Keratinocyte (primary cell): ENCODE measurements around the gene RGS6. TPM values are rescaled to one million over a fixed set of nuclear protein-coding genes. Genes with fewer than 3 reads are reported as not detected.

Experiments
- DNase-seq: peaks from one replicate; pipeline ENCODE4 v3.0.0-alpha.2; 2011; ENCODE audit warnings: low read depth, missing footprints, low spot score
- FAIRE-seq: peaks from 2 replicates; lab custom pipeline; 2011; peaks lifted over from hg19 to GRCh38; lab: Jason Lieb, UNC
- H2AFZ ChIP-seq: 2 replicates; pipeline ENCODE4 v1.6.0; 2012; ENCODE audit warnings: low read length, control low read depth, inconsistent platforms; ENCODE audit not compliant: control insufficient read depth
- H3K27ac ChIP-seq: 2 replicates; pipeline ENCODE4 v1.5.1; 2011; ENCODE audit warnings: low read length; ENCODE audit not compliant: control insufficient read depth, insufficient read depth
- H3K27me3 ChIP-seq: 3 replicates; pipeline ENCODE4 v1.6.0; 2011; ENCODE audit warnings: low read length; ENCODE audit not compliant: control insufficient read depth, insufficient read depth; ENCODE audit errors: extremely low read depth
- H3K36me3 ChIP-seq, 2 experiments: 2 replicates in 1 of 2; 3 replicates in 1 of 2; pipeline ENCODE4 v1.5.1; 2011; ENCODE audit warnings: low read length in 2 of 2, mild to moderate bottlenecking in 1 of 2; ENCODE audit not compliant: control insufficient read depth in 2 of 2, insufficient read depth in 2 of 2; ENCODE audit errors: extremely low read depth in 1 of 2
- H3K4me1 ChIP-seq: 3 replicates; pipeline ENCODE4 v1.5.1; 2011; ENCODE audit warnings: low read length; ENCODE audit not compliant: control insufficient read depth, insufficient read depth; ENCODE audit errors: extremely low read depth
- H3K4me2 ChIP-seq: 3 replicates; pipeline ENCODE4 v1.6.0; 2011; ENCODE audit warnings: low read depth, low read length; ENCODE audit not compliant: control insufficient read depth, insufficient read depth; ENCODE audit errors: extremely low read depth
- H3K4me3 ChIP-seq, 3 experiments: fragments of 200-600 bp in 1 of 3; sonication (generic) in 1 of 3; 2 replicates in 2 of 3; 3 replicates in 1 of 3; pipeline ENCODE4 v1.5.1; 2011 to 2016; ENCODE audit warnings: low read length in 3 of 3, mild to moderate bottlenecking in 3 of 3, control low read depth in 2 of 3, inconsistent platforms in 1 of 3, low read depth in 1 of 3, mixed read lengths in 1 of 3, mixed run types in 1 of 3, moderate library complexity in 1 of 3; ENCODE audit not compliant: control insufficient read depth in 2 of 3, insufficient read depth in 2 of 3; ENCODE audit errors: extremely low read depth in 1 of 3
- H3K79me2 ChIP-seq: 2 replicates; pipeline ENCODE4 v1.6.0; 2012; ENCODE audit warnings: low read length; ENCODE audit not compliant: control insufficient read depth, insufficient read depth
- H3K9ac ChIP-seq: 3 replicates; pipeline ENCODE4 v1.6.0; 2011; ENCODE audit warnings: low read length; ENCODE audit not compliant: control insufficient read depth, insufficient read depth; ENCODE audit errors: extremely low read depth
- H3K9me1 ChIP-seq: 3 replicates; pipeline ENCODE4 v1.6.0; 2011; ENCODE audit warnings: low read length; ENCODE audit not compliant: control insufficient read depth, insufficient read depth; ENCODE audit errors: extremely low read depth
- H3K9me3 ChIP-seq: 2 replicates; pipeline ENCODE4 v1.5.1; 2012; ENCODE audit warnings: low read depth, low read length; ENCODE audit not compliant: control insufficient read depth
- H4K20me1 ChIP-seq: 3 replicates; pipeline ENCODE4 v1.6.0; 2011; ENCODE audit warnings: low read length; ENCODE audit not compliant: control insufficient read depth, insufficient read depth; ENCODE audit errors: extremely low read depth
- EZH2 ChIP-seq: IDR thresholded peaks from one replicate; pipeline ENCODE4 v1.6.1; 2012; ENCODE audit warnings: inconsistent platforms, mild to moderate bottlenecking, low read length, moderate library complexity
- dilution Hi-C: fragments of 300-500 bp; cut with MboI; formaldehyde crosslinking; loops from one replicate; pipeline ENCODE4 v1.7.0; 2020; ENCODE audit warnings: low sequenced_read_pairs; ENCODE audit not compliant: extremely low pct_ligation_motif_present
- polyA plus RNA-seq, 5 experiments: library from polyadenylated mRNA; depleted of rRNA in 3 of 5; stranded (reverse) in 3 of 5; stranded (forward) in 1 of 5; unstranded in 1 of 5; fragments of >200 nt; gene quantifications; 1 replicate in 1 of 5; 2 replicates in 3 of 5; 3 replicates in 1 of 5; pipeline versions ENCODE4 v1.2.1 to v1.2.3, GENCODE V29; 2011 to 2012; ENCODE audit warnings: missing spikeins in 2 of 5, low read depth in 1 of 5, low replicate concordance in 1 of 5
- TF ChIP-seq, protein P1 (sequence below), 3 experiments: IDR thresholded peaks in 1 of 3; conservative IDR thresholded peaks in 1 of 3; optimal IDR thresholded peaks in 1 of 3; 2 replicates in 2 of 3; 3 replicates in 1 of 3; pipeline versions ENCODE3 to v1.5.1; 2011; ENCODE audit warnings: low read length in 3 of 3, mild to moderate bottlenecking in 3 of 3, moderate library complexity in 2 of 3, control low read depth in 1 of 3, inconsistent platforms in 1 of 3; ENCODE audit not compliant: insufficient read depth in 2 of 3; ENCODE audit errors: extremely low read depth in 1 of 3

Gene RGS6
- polyA plus RNA-seq, 1 donor (not counting 4 experiments of a cell fraction or from before 2014, with no cell fraction given), result not detected

DNA sequence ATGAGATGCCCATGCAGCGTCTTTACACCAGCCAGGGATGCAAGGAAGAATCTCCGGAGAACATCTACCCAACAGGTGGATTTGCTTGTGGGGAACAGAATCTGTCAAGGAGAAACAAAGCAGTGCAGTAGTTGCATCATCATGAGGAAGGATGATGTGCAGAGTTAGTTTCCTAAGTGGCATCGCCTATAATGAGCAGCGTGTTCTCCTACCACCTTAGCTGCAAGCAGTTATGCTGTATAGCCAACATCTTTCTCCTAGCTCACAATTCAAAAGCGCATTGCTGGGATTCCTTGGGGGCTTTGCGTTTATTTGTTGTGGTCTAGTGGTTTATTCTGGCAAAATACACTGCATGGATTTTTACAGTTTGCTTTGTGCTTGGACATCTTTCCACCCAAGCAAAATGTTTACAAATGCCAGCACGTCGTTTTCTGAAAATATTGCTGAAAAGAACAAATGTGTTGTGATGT lies 233.0 kb downstream of the RGS6 start:
- Histone ChIP-seq H3K9ac (no peak overlapping the region), H3K4me1 (no peaks in the 10 kb centered on the region), H4K20me1 (no peaks in the 10 kb centered on the region), H2AFZ (no peak overlapping the region), H3K27me3 (no peaks in the 10 kb centered on the region), H3K36me3 (no peaks in the 10 kb centered on the region), H3K27ac (no peak overlapping the region), H3K4me3 (no peak overlapping the region), H3K9me1 (no peaks in the 10 kb centered on the region), H3K9me3 (no peaks in the 10 kb centered on the region), H3K79me2 (no peaks in the 10 kb centered on the region), H3K4me2 (no peak overlapping the region)
- DNase-seq, result no peak
- dilution Hi-C loops, result no loop called here
- TF ChIP-seq, protein P1, sequence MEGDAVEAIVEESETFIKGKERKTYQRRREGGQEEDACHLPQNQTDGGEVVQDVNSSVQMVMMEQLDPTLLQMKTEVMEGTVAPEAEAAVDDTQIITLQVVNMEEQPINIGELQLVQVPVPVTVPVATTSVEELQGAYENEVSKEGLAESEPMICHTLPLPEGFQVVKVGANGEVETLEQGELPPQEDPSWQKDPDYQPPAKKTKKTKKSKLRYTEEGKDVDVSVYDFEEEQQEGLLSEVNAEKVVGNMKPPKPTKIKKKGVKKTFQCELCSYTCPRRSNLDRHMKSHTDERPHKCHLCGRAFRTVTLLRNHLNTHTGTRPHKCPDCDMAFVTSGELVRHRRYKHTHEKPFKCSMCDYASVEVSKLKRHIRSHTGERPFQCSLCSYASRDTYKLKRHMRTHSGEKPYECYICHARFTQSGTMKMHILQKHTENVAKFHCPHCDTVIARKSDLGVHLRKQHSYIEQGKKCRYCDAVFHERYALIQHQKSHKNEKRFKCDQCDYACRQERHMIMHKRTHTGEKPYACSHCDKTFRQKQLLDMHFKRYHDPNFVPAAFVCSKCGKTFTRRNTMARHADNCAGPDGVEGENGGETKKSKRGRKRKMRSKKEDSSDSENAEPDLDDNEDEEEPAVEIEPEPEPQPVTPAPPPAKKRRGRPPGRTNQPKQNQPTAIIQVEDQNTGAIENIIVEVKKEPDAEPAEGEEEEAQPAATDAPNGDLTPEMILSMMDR (optimal IDR thresholded peaks at IDR 0.05 in 1 of 3, IDR thresholded peaks at IDR 0.05 in 1 of 3, conservative IDR thresholded peaks at IDR 0.05 in 1 of 3; ENCODE audit: extremely low read depth in 1 of 3, insufficient read depth in 2 of 3, low read length in 3 of 3), result no peak
- TF ChIP-seq EZH2, result no peak
- no peak for FAIRE-seq

DNA sequence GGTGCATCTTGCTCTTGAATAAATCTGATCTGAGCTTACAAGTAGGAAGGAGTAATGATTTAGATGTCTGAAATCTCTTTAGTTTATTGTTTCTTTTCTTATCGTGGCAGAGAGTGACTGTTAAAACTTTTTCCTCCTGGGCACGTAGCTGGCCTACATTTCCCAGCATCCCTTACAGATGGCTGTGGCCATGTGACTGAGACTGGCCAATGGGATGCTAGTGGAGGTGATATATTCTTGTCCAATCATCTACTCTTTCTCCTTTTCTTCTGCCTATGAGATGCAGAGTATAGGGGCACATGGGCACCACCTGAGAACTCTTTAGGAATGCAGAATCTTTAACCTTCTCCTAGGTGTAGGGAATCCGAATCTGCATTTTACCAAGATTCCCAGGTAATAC lies 237.3 kb downstream of the RGS6 start:
- Histone ChIP-seq H4K20me1 (no peaks in the 10 kb centered on the region), H3K27me3 (no peaks in the 10 kb centered on the region), H3K9ac (no peak overlapping the region), H3K36me3 (no peaks in the 10 kb centered on the region), H3K79me2 (no peaks in the 10 kb centered on the region), H2AFZ (no peak overlapping the region), H3K9me1 (no peaks in the 10 kb centered on the region), H3K27ac (no peak overlapping the region), H3K4me1 (no peaks in the 10 kb centered on the region), H3K4me2 (no peak overlapping the region), H3K4me3 (no peak overlapping the region), H3K9me3 (no peaks in the 10 kb centered on the region)
- TF ChIP-seq EZH2, result no peak
- TF ChIP-seq, protein P1 (optimal IDR thresholded peaks at IDR 0.05 in 1 of 3, IDR thresholded peaks at IDR 0.05 in 1 of 3, conservative IDR thresholded peaks at IDR 0.05 in 1 of 3; ENCODE audit: extremely low read depth in 1 of 3, insufficient read depth in 2 of 3, low read length in 3 of 3), result no peak
- no peak for DNase-seq
- dilution Hi-C loops, result no loop called here
- FAIRE-seq, result no peak
